Retina (tissue), 1 donor: ENCODE measurements around the gene GKN2.
"Not testable (repeated sequence)": the region's sequence is repeated elsewhere in the genome, so short reads cannot be mapped to it uniquely, and the experiment has no call there.

ENCODE experiments used
- DNase-seq: peaks from one replicate; pipeline ENCODE4 v3.0.0-alpha.2; 2016

Gene GKN2

DNA sequence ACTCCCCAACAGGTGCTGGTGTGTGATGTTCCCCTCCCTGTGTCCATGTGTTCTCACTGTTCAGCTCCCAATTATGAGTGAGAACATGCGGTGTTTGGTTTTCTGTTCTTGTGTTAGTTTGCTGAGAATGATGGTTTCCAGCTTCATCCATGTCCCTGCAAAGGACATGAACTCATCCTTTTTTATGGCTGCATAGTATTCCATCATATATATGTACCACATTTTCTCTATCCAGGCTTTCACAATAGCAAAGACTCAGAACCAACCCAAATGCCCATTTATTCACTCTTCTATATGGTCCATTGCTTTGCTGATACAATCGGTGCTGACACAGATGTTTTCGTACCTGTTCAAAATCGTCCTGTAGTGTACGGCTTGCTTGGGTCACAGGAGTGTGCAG lies 2.7 kb upstream of the GKN2 start:
- not testable (repeated sequence) for DNase-seq

DNA sequence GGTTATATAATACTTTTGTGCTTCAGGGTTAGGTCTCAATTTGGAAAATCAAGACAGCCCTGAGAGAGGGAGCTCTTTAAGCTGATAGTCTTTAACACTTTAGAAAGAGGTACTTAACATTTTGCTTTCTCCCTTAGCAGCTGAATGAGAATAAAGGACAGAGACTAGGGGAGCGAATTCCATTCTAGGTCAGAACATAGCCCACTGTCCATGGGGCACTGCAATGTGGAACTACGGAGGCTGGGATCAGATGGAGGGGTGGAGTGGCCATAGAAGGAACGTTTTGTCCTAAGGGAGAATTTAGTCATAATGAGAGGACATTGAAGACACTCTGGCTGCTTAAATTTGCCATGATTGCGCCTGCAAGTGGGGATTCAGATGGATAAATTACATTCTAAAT lies 794 bp downstream of the GKN2 start:
- no peak for DNase-seq

DNA sequence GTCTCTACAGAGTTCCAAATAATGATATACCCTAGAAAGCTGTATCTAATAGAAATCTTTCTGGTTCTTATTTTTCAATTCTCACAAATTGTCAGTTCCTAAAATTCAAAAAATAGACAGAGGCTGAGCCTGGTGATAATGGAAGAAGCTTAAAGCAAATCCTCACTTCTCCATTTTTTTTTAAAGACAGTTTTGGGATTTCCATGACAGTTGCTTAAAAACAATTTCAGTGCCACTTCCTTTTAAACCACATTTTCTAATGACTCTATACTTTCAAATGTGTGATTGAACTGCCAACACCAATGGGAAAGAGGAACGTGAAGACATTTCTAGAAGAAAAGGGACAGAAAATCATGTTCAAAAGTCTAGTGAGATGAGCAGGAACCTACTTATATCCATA lies 4.0 kb downstream of the GKN2 start:
- DNase-seq: no peak

DNA sequence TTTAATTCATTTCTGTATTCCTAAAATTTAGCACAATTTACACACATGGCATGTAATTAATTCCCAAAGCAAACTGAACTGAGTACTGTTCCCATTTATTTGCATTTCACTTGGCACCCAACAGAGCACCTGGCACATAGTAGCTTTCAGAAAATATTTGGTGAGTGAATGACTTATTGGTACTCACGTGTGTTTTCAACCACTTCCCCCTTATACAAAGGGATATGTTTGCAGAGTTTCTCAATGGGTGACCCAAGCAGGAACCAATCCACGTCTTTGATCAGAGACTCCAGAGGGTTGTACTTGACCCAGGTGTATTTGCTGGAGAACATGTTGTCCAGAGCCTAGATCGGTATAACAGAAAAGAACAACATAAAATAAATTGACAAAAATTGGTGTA lies 6.6 kb downstream of the GKN2 start:
- no peak for DNase-seq

DNA sequence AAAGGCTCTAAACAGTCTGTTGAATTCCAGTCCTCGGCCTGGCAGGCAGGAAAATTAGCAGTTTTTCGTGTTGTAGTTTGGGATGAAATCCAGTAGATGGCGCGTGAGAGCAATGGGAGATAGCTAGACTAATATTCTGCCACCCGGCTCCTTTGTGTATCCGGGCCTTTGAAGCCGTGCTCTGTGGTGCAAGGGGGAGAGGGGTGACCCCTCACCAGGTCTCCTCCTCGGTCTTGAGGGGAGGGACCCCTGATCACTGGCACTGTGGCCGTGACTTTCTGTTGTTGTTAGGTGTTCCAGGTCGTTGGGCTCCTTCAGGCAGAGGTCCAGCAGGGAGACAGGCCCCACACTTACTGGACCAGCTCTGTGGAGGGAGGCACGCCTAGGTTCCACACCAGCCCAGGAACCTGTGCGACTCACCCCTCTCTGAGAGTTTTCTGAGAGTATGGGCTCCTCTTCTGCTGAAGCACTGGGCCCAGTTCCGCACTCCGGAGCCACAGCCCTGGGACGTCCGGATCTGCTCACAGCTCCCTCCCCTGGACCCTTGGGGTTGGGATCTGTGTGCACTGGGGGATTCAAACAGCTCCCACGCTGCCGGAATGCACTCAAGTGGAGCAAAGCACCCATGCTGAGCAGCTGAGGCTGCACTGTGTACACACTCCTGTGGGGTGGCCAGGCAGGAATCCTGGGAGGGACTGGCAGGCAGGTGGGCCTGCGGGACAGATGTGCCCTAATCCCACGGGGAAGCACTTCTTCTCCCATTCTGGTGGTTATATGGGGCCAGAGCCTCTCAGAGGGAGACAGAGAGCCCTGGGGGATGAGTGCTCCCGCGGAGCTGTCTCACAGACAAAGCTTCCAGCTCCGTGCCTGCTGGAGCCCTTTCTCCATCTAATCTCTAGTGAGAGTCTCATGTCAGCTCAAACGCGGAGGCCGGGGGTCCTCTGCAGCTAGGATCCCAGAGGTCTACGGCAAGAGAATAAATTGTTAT lies 8.8 kb downstream of the GKN2 start:
- DNase-seq: peak; percentile 90

DNA sequence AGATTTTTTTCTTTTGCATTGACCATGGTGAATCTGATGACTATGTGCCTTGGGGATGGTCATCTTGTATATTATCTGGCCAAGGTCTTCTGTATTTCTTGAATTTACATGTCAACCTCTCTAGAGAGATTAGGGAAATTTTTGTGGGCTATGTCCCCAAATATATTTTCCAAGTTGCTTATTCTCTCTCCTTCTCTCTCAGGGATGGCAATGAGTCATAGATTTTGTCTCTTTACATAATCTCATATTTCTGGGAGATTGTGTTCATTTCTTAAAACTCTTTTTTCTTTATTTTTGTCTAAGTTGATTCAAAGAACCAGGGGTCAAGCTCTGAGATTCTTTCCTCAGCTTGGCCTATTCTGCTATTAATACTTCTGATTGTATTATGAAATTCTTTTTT lies 9.9 kb downstream of the GKN2 start:
- no peak for DNase-seq

DNA sequence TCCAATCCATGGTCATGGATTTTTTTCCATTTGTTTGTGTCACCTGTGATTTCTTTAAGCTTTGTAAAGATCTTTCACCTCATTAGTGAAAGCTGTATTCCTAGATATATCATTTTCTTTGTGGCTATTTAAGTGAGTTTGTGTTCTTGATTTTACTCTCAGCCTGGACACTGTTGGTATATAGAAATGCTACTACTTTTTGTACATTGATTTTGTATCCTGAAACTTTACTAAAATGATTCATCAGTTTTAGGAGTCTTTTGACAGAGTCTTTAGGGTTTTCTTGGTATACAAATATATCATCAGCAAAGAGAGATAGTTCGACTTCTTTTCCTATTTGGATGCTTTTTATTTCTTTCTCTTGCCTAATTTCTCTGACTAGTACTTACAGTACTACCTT lies 12.3 kb downstream of the GKN2 start:
- no peak for DNase-seq

DNA sequence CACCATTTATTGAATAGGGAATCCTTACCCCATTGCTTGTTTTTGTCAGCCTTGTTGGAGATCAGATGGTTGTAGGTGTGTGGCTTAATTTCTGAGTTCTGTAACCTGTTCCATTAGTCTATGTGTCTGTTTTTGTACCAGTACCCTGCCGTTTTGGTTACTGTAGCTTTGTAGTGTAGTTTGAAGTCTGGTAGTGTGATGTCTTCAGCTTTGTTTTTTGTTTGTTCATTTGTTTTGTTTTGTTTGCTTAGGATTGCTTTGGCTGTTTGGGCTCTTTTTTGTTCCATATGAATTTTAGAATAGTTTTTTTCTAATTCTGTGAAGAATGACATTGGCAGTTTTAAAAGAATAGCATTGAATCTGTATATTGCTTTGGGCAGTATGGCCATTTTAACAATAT lies 12.7 kb downstream of the GKN2 start:
- DNase-seq: no peak

DNA sequence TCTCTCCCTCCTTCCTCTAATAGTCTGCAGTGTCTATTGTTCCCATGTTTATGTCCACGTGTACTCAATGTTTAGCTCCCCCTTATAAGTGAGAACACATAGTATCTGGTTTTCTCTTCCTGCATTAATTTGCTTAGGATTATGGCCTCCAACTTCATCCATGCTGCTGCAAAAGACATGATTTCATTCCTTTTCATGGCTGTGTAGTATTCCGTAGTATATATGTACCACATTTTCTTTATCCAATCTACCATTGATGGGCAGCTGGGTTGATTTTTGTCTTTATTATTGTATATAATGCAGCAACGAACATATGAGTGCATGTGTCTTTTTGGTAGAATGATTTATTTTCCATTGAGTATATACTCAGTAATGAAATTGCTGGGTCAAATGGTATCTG lies 13.8 kb downstream of the GKN2 start:
- DNase-seq: no peak

DNA sequence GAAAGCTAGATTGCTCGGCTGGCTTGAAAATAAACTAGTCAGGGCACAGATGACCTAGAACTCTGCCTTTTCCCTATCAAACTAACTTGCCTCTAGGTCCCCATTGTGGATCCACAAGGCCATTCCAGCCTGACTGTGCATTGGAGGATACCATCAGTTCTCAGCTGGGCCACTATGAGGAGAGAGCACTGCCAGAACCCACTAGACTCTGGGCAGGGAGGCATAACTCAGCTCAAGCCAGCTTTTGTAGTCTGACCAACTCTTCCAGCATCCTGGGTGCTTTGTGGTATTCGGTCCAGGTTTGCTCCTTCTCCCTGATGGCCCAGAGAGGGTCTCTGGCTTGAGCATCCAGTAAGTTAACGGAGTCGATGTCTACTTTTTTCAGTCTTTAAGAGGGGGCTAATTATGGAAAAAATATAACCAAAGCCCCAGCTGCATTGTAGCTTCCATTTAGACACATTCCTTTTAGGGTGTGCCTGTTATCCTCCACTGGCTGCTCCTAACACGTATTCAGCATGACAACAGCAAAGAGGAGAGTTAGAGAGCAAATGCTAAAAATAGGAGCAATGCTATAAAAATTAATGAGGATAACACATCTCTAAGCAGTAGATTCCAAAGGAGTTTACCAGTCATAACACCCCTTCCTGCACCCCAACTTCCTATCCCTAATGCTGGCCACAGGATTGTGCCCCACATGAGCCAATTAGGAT lies 15.2 kb downstream of the GKN2 start:
- no peak for DNase-seq

DNA sequence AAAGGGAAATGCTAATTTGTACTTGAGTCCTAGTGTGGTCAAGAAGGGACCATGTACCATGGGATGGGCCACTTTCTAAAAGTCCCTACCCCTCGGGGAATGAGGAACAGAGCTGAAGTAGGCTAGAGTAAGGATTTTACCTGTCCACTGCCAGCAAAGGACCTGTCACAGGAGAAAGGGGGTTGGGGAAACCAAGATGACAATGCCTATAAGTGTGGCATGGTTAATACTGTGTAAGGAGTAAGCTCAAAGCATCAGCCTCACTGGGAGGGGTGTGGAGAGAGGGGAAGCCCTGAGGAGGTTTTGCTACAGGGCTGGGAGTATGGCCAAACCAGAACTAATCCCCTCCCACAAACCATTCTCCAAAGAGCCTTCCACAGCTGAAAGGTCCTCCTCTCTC lies 15.8 kb downstream of the GKN2 start:
- no peak for DNase-seq

DNA sequence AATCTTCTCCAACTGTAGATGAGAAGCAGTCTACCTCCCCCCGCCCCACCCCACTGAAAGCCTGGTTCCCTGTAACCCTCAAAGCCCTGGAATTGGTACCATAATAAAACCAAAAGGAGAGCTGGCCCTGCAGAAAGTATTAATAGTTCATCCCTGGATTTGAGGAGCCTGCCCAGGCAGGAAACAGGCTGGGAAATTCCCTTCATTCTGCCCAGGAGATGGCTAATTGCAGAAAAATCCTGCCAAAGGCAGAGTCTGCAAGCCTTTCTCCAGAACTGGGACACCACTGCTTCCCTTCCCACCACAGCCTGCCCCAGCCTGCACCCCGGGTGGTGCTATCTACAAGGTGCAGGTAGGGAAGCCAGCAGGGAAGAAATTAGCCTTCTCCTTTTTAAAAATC lies 16.3 kb downstream of the GKN2 start:
- DNase-seq: no peak

DNA sequence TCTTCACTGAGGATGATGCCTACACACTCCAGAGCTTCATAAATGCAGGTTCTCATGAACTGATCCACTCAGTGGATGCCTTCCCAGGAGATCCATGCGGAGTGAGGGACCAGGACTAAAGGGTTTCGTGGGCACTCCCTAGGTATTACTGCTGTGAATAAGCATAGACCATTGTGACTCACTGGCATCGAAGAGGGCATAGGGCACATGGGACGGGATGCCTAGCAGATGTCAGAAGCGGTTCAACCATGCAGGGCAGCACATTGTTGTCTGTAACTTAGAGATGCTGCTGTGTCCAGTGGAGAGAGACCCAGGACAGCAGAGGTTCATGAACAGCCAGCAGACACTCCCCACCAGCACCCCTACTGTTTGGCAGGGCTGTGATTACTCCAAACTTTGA lies 17.2 kb downstream of the GKN2 start:
- DNase-seq: no peak

DNA sequence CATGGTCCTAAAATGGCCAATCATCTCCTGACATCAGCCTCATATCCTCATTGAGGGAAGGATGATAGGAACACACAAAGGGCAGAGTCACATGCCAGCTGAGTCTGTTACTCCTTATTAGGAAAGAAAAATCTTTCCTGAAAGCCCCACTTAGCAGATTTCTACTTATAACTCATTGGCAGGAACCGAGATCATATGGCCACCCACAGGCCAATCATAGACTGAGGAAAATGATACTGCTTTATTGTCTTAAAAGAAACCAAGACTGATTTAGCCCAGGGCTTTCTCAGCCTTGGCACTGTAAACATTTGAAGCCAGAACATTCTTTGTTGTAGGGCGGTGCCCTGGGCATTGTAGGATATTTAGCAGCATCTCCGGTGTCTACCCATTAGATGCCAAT lies 18.7 kb downstream of the GKN2 start:
- no peak for DNase-seq

DNA sequence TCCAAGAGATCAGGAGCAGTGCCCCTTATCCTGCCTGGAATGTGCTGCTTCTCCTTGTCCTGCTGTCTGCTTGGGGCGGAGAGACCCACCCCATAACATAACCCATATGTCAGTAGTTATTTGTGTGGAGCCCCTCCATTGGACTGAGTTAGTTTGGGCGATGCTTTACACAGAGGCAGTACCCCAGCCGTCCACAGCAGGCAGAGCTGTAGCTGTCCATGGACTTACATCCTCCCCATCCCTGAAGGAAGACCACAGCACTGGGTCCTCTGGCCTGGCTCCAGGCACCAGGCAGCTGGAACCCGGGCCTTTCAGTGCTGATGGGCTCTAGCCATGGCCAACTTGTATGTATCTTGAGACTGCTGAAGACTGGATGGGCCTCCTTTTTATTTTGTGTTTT lies 20.3 kb downstream of the GKN2 start:
- DNase-seq: no peak

DNA sequence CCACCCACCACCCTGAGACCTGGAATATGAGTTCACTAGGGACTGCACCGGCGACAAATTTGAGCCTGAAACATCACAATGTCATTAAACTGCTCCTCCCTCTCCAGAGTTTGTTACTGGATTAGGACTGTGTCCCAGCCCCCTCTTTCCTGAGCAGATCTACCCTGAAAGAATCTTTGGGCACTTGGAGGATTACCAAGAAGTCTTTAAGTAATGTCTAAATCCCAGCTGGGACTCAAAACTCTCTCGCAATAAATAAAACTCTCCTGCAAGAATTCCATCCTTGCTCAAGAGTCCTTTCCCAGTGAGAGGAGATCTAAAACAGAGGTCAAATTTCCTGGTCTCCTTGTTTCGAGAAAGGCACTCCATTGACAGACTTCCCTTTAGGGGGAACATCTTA lies 20.9 kb downstream of the GKN2 start:
- no peak for DNase-seq

DNA sequence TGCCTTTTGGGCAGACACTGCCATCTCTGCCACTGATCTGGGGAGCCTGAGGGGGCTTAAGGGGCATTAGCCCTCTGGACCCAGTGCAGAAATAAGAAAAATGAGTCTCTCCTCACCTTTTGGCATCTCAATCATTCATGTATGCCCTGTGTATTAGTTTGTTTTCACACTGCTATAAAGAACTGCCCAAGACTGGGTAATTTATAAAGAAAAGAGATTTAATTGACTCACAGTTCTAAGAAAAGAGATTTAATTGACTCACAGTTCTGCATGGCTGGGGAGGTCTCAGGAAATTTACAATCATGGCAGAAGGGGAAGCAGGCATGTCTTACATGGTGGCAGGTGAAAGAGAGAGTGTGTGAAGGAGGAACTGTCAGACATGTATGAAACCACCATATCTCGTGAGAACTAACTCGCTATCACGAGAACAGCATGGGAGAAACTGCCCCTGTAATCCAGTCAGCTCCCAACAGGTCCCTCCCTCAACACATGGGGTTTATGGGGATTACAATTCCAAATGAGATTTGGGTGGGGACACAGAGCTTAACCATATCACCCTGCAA lies 21.5 kb downstream of the GKN2 start:
- DNase-seq: no peak

DNA sequence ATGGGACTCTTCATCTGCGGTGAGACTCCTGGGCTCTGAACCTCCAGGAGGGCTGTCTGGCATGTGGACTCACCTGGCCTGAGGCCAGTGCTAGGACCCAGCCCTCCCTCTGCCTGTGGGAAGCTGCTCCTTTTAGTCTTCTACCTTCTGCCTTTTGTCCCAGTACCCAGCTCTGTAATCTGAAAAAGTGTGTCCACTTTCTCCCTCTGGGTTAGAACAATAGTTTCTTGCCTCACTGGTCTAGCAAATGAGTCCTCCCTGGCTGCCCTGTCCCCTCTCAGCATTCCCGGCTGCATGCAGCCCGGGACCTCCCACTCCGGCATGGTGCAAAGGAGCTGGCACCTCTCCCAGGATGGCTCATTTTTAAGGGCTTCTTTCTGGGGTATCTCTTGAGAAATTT lies 25.9 kb downstream of the GKN2 start:
- no peak for DNase-seq

DNA sequence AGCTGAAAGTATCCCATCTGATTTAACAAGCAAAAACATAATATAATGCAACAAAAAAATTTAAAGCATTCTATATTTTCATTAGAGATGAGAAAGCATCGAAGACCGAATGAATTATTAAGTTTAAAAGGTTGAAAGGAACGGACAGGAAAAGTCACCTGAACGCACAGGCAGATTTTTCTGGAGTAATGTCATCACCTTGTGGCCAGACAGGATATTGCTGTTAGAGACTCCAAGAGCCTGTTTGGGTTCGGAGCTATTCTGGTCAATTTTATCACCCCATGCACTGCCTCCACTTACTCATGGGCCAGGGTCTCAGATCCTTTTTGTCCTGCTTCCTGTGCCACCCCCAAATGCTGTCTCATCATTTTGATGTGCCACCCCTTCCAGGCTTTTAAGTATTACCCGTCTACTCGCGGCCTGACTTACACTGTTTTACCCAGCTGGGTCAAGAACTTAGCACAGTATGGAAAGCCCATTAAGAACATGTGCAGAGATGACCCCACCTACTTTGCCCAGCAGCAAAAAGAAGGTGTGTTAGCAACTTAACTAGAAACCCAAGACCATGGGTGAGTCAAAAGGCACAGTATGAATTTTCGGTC lies 27.3 kb downstream of the GKN2 start:
- DNase-seq: peak; percentile 43

DNA sequence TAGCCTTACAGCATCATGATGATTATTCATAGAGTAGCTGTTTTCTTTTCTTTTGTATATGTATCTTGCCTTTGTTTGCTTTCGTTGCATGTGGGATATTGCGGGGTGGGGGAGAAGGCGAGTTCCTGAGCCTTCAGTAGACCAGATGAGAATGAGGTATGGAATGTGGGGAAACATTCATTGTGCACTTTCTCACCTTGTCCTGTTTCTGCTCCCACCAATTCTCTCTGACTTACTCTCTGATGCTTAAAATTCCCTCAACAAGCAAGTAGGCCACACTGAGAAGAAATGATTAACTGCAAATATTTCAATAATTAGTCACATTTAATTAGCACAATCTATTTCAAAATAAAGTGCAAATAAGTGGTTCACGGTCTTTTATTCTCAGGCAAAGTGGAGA lies 31.0 kb downstream of the GKN2 start:
- DNase-seq: no peak

DNA sequence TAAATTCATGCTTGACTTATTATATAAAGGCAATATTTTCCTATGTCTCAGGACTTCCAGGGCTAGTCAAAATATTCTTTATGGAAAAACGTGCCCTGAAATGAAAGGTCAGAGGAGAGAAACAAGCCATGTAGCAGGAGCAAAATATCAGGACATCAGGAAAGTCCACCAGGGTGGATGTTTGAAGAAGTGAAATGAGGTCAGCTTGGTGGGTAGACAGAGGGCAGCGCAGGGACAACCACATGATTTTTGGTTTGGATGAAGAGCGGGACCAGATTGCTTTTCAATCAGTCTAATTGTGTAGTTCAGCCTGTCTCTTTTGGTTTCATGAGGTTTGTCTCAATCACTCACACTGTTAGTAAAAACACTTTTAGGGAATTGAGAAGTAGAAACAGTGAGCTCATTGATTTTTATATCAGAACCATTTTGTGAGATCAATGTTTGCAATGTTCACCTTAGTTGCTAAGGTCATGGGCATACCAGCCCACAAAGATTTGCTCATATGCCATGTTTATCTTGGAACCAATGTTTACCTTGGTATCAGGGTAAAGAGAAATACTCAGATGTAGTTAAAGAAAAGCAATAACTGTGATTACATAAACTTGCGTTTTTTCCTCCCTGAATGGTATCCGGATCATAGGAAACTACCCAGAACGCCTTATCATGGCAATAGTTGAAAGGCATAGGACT lies 32.1 kb downstream of the GKN2 start:
- no peak for DNase-seq

DNA sequence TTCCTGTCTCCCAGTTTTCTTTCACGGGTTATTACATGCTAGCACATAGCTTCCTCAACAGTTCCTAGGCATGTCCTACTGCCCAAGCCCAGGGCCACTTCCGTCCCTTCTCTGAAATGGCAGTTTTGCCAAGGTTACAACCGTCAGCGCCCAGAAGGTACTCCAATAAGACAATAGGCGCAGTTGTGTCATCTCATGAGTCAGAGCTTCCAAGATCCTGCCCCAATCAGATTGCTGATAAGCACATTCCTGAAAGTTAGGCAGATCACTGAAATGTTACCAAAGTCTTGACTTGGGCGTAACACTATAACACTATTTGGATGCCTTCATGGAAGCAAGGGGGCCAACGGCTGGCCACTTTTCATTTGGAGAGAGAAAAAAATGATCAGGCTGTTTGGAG lies 34.2 kb downstream of the GKN2 start:
- no peak for DNase-seq
